GM23338 (cell line): ENCODE measurements around the gene ZNF445. TPM values are rescaled to one million over a fixed set of nuclear protein-coding genes. Genes with fewer than 3 reads are reported as not detected.

Source experiments
- ATAC-seq: fragments of 200-7000 bp; cut with Tn5 transposase; 3 replicates; pipeline ENCODE4 v1.9.1; 2020
- DNase-seq: peaks from one replicate; pipeline ENCODE4 v3.0.0-alpha.2; 2015; ENCODE audit warnings: low spot score
- H2AFZ ChIP-seq: fragments of 200-600 bp; sonication (generic); 2 replicates; pipeline ENCODE4 v1.8.0; 2016; ENCODE audit warnings: antibody characterized with exemption, mild to moderate bottlenecking, moderate library complexity
- H3F3A ChIP-seq: fragments of 200-600 bp; sonication (generic); replicated peaks from 2 replicates; pipeline ENCODE4 v1.8.0; 2017; ENCODE audit warnings: antibody characterized with exemption, mixed run types, low read depth
- H3K27ac ChIP-seq: fragments of 200-600 bp; sonication (generic); 2 replicates; pipeline ENCODE4 v1.6.1; 2016; ENCODE audit warnings: low read depth
- H3K27me3 ChIP-seq: fragments of 200-600 bp; sonication (generic); 2 replicates; pipeline ENCODE4 v1.8.0; 2016; ENCODE audit warnings: mild to moderate bottlenecking, mixed run types, moderate library complexity; ENCODE audit not compliant: insufficient read depth
- H3K36me3 ChIP-seq: fragments of 200-600 bp; sonication (generic); 2 replicates; pipeline ENCODE4 v1.8.0; 2016; ENCODE audit warnings: mild to moderate bottlenecking; ENCODE audit not compliant: insufficient read depth
- H3K4me1 ChIP-seq: fragments of 200-600 bp; sonication (generic); 2 replicates; pipeline ENCODE4 v1.8.0; 2016; ENCODE audit warnings: mild to moderate bottlenecking, moderate library complexity; ENCODE audit not compliant: insufficient read depth
- H3K4me2 ChIP-seq: fragments of 200-600 bp; sonication (generic); 2 replicates; pipeline ENCODE4 v1.7.1; 2017; ENCODE audit warnings: mixed run types
- H3K4me3 ChIP-seq: fragments of 200-600 bp; sonication (generic); 2 replicates; pipeline ENCODE4 v1.6.1; 2016; ENCODE audit warnings: mixed run types
- H3K79me2 ChIP-seq: fragments of 200-600 bp; sonication (generic); replicated peaks from 2 replicates; pipeline ENCODE4 v1.8.0; 2017; ENCODE audit warnings: mild to moderate bottlenecking; ENCODE audit not compliant: insufficient read depth
- H3K9me2 ChIP-seq: fragments of 200-600 bp; sonication (generic); 2 replicates; pipeline ENCODE4 v1.8.0; 2017; ENCODE audit not compliant: insufficient read depth
- H4K20me1 ChIP-seq: fragments of 200-600 bp; sonication (generic); replicated peaks from 2 replicates; pipeline ENCODE4 v1.8.0; 2017; ENCODE audit warnings: mild to moderate bottlenecking; ENCODE audit not compliant: insufficient read depth
- H3K27ac Mint-ChIP-seq: 2 replicates; pipeline ENCODE4 v1.8.0; 2020; ENCODE audit warnings: inconsistent platforms, mild to moderate bottlenecking, moderate library complexity, mixed read lengths
- H3K27me3 Mint-ChIP-seq: 3 replicates; pipeline ENCODE4 v1.8.0; 2022; ENCODE audit warnings: low read depth, mild to moderate bottlenecking, moderate library complexity, mixed read lengths, inconsistent platforms; ENCODE audit not compliant: insufficient read depth, poor library complexity
- H3K36me3 Mint-ChIP-seq: 3 replicates; pipeline ENCODE4 v1.8.0; 2021; ENCODE audit warnings: low read depth, mild to moderate bottlenecking, inconsistent platforms, moderate library complexity, mixed read lengths
- H3K4me1 Mint-ChIP-seq: 3 replicates; pipeline ENCODE4 v1.8.0; 2020; ENCODE audit warnings: mild to moderate bottlenecking, inconsistent platforms, mixed read lengths
- H3K4me3 Mint-ChIP-seq: 3 replicates; pipeline ENCODE4 v1.8.0; 2021; ENCODE audit warnings: moderate library complexity, mild to moderate bottlenecking, inconsistent platforms, mixed read lengths
- H3K9me3 Mint-ChIP-seq: 3 replicates; pipeline ENCODE4 v1.8.0; 2020; ENCODE audit warnings: moderate library complexity, mild to moderate bottlenecking, inconsistent platforms, mixed read lengths
- CREB1 ChIP-seq: fragments of 250-450 bp; sonication (Bioruptor Pico); IDR thresholded peaks from 2 replicates; pipeline ENCODE4 v1.5.0; 2020; ENCODE audit warnings: low read depth, mild to moderate bottlenecking, moderate library complexity
- EZH2phosphoT487 ChIP-seq: fragments of 200-600 bp; sonication (generic); IDR thresholded peaks from one replicate; pipeline ENCODE4 v1.8.1; 2018; ENCODE audit warnings: antibody characterized with exemption; ENCODE audit not compliant: unreplicated experiment
- NANOG ChIP-seq: IDR thresholded peaks from 2 replicates; pipeline ENCODE4 v1.6.1; 2016; ENCODE audit warnings: antibody characterized with exemption, borderline replicate concordance
- POLR2AphosphoS5 ChIP-seq: IDR thresholded peaks from 2 replicates; pipeline ENCODE4 v1.6.1; 2016; ENCODE audit warnings: antibody characterized with exemption, low read depth
- ZNF114 ChIP-seq: fragments of 250-450 bp; sonication (Bioruptor Pico); IDR thresholded peaks from 2 replicates; pipeline ENCODE4 v1.5.0; 2020; ENCODE audit warnings: mild to moderate bottlenecking, moderate library complexity
- ZNF331 ChIP-seq: fragments of 250-450 bp; sonication (Bioruptor Pico); IDR thresholded peaks from 2 replicates; pipeline ENCODE4 v1.5.0; 2020; ENCODE audit warnings: low read depth, mild to moderate bottlenecking, moderate library complexity
- polyA plus RNA-seq: library from polyadenylated mRNA; unstranded; fragments of >200 nt; fragmentation: Nextera tagmentation; extraction: Ambion mirVana; gene quantifications from 2 replicates; pipeline ENCODE4 v1.2.1, GENCODE V29; 2016
- total RNA-seq: library from RNA; depleted of rRNA; stranded (reverse); fragments of >200 nt; shearing (Covaris generic); gene quantifications from 2 replicates; pipeline ENCODE4 v1.2.3, GENCODE V29; 2014
- TF ChIP-seq, protein P1 (sequence below): fragments of 250-450 bp; sonication (Bioruptor Pico); IDR thresholded peaks from 2 replicates; pipeline ENCODE4 v1.5.0; 2020; ENCODE audit warnings: mild to moderate bottlenecking, moderate library complexity
- TF ChIP-seq, protein P2 (sequence below): IDR thresholded peaks from one replicate; pipeline ENCODE4 v1.6.1; 2018; ENCODE audit warnings: antibody characterized with exemption; ENCODE audit not compliant: unreplicated experiment

ZNF445 gene
- total and polyA plus RNA-seq, 2 experiments from 2014 or later: 2.7 to 16.6 TPM

DNA sequence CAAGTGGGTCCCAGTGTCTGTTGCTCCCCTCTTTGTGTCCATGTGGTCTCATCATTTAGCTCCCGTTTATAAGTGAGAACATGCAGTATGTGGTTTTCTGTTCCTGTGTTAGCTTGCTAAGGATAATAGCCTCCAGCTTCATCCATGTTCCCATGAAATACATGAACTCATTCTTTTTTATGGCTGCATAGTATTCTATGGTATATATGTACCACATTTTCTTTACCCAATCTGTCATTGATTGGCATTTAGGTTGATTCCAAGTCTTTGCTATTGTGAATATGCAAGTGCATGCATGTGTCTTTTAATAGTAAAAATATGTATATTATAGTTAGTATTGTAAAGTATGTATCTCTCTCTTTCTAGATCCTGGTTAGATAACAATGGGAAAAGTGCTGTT, 85.0 kb downstream of the ZNF445 start:
- H3K9me3 Mint-ChIP-seq: peaks cover 12% of the 10 kb centered on the region
- ATAC-seq (no peak), DNase-seq (no peak)
- Histone ChIP-seq H3K79me2 (no peaks in the 10 kb centered on the region), H3F3A (no peaks in the 10 kb centered on the region), H4K20me1 (no peaks in the 10 kb centered on the region), H2AFZ (no peak overlapping the region), H3K4me2 (no peak overlapping the region), H3K27ac (no peak overlapping the region), H3K9me2 (no peaks in the 10 kb centered on the region), H3K4me1 (no peaks in the 10 kb centered on the region), H3K27me3 (no peaks in the 10 kb centered on the region), H3K36me3 (no peaks in the 10 kb centered on the region; the same call in 1 of the 2 replicates), H3K4me3 (no peak overlapping the region)
- TF ChIP-seq NANOG: no peak
- no peak for TF ChIP-seq EZH2phosphoT487
- no peak for TF ChIP-seq ZNF331 (CRISPR knock-in tag)
- TF ChIP-seq, protein P1, sequence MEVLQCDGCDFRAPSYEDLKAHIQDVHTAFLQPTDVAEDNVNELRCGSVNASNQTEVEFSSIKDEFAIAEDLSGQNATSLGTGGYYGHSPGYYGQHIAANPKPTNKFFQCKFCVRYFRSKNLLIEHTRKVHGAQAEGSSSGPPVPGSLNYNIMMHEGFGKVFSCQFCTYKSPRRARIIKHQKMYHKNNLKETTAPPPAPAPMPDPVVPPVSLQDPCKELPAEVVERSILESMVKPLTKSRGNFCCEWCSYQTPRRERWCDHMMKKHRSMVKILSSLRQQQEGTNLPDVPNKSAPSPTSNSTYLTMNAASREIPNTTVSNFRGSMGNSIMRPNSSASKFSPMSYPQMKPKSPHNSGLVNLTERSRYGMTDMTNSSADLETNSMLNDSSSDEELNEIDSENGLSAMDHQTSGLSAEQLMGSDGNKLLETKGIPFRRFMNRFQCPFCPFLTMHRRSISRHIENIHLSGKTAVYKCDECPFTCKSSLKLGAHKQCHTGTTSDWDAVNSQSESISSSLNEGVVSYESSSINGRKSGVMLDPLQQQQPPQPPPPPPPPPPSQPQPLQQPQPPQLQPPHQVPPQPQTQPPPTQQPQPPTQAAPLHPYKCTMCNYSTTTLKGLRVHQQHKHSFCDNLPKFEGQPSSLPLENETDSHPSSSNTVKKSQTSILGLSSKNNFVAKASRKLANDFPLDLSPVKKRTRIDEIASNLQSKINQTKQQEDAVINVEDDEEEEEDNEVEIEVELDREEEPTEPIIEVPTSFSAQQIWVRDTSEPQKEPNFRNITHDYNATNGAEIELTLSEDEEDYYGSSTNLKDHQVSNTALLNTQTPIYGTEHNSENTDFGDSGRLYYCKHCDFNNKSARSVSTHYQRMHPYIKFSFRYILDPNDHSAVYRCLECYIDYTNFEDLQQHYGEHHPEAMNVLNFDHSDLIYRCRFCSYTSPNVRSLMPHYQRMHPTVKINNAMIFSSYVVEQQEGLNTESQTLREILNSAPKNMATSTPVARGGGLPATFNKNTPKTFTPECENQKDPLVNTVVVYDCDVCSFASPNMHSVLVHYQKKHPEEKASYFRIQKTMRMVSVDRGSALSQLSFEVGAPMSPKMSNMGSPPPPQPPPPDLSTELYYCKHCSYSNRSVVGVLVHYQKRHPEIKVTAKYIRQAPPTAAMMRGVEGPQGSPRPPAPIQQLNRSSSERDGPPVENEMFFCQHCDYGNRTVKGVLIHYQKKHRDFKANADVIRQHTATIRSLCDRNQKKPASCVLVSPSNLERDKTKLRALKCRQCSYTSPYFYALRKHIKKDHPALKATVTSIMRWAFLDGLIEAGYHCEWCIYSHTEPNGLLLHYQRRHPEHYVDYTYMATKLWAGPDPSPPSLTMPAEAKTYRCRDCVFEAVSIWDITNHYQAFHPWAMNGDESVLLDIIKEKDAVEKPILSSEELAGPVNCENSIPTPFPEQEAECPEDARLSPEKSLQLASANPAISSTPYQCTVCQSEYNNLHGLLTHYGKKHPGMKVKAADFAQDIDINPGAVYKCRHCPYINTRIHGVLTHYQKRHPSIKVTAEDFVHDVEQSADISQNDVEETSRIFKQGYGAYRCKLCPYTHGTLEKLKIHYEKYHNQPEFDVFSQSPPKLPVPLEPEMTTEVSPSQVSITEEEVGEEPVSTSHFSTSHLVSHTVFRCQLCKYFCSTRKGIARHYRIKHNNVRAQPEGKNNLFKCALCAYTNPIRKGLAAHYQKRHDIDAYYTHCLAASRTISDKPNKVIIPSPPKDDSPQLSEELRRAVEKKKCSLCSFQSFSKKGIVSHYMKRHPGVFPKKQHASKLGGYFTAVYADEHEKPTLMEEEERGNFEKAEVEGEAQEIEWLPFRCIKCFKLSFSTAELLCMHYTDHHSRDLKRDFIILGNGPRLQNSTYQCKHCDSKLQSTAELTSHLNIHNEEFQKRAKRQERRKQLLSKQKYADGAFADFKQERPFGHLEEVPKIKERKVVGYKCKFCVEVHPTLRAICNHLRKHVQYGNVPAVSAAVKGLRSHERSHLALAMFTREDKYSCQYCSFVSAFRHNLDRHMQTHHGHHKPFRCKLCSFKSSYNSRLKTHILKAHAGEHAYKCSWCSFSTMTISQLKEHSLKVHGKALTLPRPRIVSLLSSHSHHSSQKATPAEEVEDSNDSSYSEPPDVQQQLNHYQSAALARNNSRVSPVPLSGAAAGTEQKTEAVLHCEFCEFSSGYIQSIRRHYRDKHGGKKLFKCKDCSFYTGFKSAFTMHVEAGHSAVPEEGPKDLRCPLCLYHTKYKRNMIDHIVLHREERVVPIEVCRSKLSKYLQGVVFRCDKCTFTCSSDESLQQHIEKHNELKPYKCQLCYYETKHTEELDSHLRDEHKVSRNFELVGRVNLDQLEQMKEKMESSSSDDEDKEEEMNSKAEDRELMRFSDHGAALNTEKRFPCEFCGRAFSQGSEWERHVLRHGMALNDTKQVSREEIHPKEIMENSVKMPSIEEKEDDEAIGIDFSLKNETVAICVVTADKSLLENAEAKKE: no peak
- peaks cover 6% of the 10 kb centered on the region for H3K36me3 Mint-ChIP-seq
- no peaks in the 10 kb centered on the region for H3K4me1 Mint-ChIP-seq
- H3K27me3 Mint-ChIP-seq: no peaks in the 10 kb centered on the region
- no peak overlapping the region for H3K27ac Mint-ChIP-seq
- no peak overlapping the region for H3K4me3 Mint-ChIP-seq

- Histone ChIP-seq H3K9me2 (0 out of 2 replicates have a peak, but pooled peaks cover 4% of the 10 kb centered on the region), H3K79me2 (no peaks in the 10 kb centered on the region), H3K27me3 (no peaks in the 10 kb centered on the region), H3K4me2 (no peak overlapping the region), H3K36me3 (peaks cover 3% of the 10 kb centered on the region; the same call in 1 of the 2 replicates), H4K20me1 (no peaks in the 10 kb centered on the region), H2AFZ (no peak overlapping the region), H3K4me1 (no peaks in the 10 kb centered on the region), H3K27ac (no peak overlapping the region), H3K4me3 (no peak overlapping the region), H3F3A (no peaks in the 10 kb centered on the region)
- Mint-ChIP-seq H3K27ac (no peak overlapping the region), H3K4me1 (no peaks in the 10 kb centered on the region), H3K27me3 (peaks cover 2% of the 10 kb centered on the region), H3K36me3 (peaks cover 38% of the 10 kb centered on the region), H3K4me3 (no peak overlapping the region), H3K9me3 (peaks cover 54% of the 10 kb centered on the region)
- ATAC-seq: no peak
- DNase-seq: no peak
- TF ChIP-seq POLR2AphosphoS5 (no peak), CREB1 (CRISPR knock-in tag) (no peak), ZNF114 (CRISPR knock-in tag) (no peak), NANOG (no peak)
- TF ChIP-seq, protein P2, sequence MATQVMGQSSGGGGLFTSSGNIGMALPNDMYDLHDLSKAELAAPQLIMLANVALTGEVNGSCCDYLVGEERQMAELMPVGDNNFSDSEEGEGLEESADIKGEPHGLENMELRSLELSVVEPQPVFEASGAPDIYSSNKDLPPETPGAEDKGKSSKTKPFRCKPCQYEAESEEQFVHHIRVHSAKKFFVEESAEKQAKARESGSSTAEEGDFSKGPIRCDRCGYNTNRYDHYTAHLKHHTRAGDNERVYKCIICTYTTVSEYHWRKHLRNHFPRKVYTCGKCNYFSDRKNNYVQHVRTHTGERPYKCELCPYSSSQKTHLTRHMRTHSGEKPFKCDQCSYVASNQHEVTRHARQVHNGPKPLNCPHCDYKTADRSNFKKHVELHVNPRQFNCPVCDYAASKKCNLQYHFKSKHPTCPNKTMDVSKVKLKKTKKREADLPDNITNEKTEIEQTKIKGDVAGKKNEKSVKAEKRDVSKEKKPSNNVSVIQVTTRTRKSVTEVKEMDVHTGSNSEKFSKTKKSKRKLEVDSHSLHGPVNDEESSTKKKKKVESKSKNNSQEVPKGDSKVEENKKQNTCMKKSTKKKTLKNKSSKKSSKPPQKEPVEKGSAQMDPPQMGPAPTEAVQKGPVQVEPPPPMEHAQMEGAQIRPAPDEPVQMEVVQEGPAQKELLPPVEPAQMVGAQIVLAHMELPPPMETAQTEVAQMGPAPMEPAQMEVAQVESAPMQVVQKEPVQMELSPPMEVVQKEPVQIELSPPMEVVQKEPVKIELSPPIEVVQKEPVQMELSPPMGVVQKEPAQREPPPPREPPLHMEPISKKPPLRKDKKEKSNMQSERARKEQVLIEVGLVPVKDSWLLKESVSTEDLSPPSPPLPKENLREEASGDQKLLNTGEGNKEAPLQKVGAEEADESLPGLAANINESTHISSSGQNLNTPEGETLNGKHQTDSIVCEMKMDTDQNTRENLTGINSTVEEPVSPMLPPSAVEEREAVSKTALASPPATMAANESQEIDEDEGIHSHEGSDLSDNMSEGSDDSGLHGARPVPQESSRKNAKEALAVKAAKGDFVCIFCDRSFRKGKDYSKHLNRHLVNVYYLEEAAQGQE: no peak
These were observed 90.1 kb downstream of the ZNF445 start for GRCh38 chr3:44387404-44387803.
